K562 (cell line): ENCODE data around the gene ZNF593OS. TPM values are rescaled to one million over a fixed set of nuclear protein-coding genes. Genes with fewer than 3 reads are reported as not detected.

Source experiments
- ATAC-seq: fragments of 200-7000 bp; cut with Tn5 transposase; 3 replicates; pipeline ENCODE4 v1.9.1; 2020; ENCODE audit warnings: moderate library complexity
- BruUV-seq: library from RNA; stranded (reverse); fragments of 400-500 nt; replicated peaks from 2 replicates; lab custom pipeline; 2021; lab: Mats Ljungman, UMichigan
- CTCF ChIA-PET: fragments of 300-600 bp; formaldehyde crosslinking; extraction: SDS; loops from one replicate; lab custom pipeline; 2021; ENCODE audit warnings: low intra/inter-chr PET ratio; lab: Yijun Ruan, JAX
- POLR2A ChIA-PET: fragments of 300-600, 350-650 bp; sonication (Branson Sonifier 250); formaldehyde crosslinking; extraction: SDS; loops from one replicate; lab custom pipeline; 2021; ENCODE audit warnings: antibody characterized with exemption, inconsistent platforms; lab: Yijun Ruan, JAX
- DNase-seq, 4 experiments: peaks; one replicate each; pipeline versions ENCODE4 v3.0.0 to v3.0.0-alpha.2; 2011 to 2018; ENCODE audit warnings: low spot score in 3 of 4, mixed read lengths in 3 of 4; ENCODE audit errors: extremely low read depth in 1 of 4
- FAIRE-seq: peaks from 2 replicates; lab custom pipeline; 2011; peaks lifted over from hg19 to GRCh38; lab: Jason Lieb, UNC
- H2AFZ ChIP-seq: 2 replicates; pipeline ENCODE4 v1.6.0; 2011; ENCODE audit warnings: low read depth, low read length, control low read depth, inconsistent platforms
- H3K27ac ChIP-seq: fragments of 200-600 bp; 3 replicates; pipeline ENCODE4 v1.8.0; 2011; ENCODE audit warnings: low read depth, mild to moderate bottlenecking, control low read depth, inconsistent platforms, low read length, moderate library complexity, mixed read lengths; ENCODE audit errors: extremely low read depth
- H3K27me3 ChIP-seq, 2 experiments: fragments of 300-600 bp in 1 of 2; 2 replicates in 1 of 2; 3 replicates in 1 of 2; pipeline versions ENCODE4 v1.6.0 to v1.8.0; 2011; ENCODE audit warnings: inconsistent platforms in 2 of 2, low read length in 2 of 2, mild to moderate bottlenecking in 1 of 2, mixed read lengths in 1 of 2, moderate library complexity in 1 of 2; ENCODE audit not compliant: control insufficient read depth in 2 of 2, insufficient read depth in 2 of 2
- H3K36me3 ChIP-seq: fragments of 300-600 bp; 3 replicates; pipeline ENCODE4 v1.8.0; 2011; ENCODE audit warnings: mild to moderate bottlenecking, low read length, inconsistent platforms; ENCODE audit not compliant: control insufficient read depth, insufficient read depth
- H3K4me1 ChIP-seq, 2 experiments: fragments of 200-600 bp in 1 of 2; replicated peaks in 1 of 2; 2 replicates in 1 of 2; 3 replicates in 1 of 2; pipeline versions ENCODE4 v1.5.1 to v1.8.0; 2011; ENCODE audit warnings: inconsistent platforms in 2 of 2, low read length in 2 of 2, mild to moderate bottlenecking in 1 of 2, mixed read lengths in 1 of 2, moderate library complexity in 1 of 2; ENCODE audit not compliant: control insufficient read depth in 2 of 2, insufficient read depth in 2 of 2
- H3K4me2 ChIP-seq: 2 replicates; pipeline ENCODE4 v1.6.1; 2011; ENCODE audit warnings: low read length, control low read depth, inconsistent platforms, mixed read lengths; ENCODE audit not compliant: insufficient read depth
- H3K4me3 ChIP-seq: fragments of 200-600 bp; sonication (generic), shearing (Covaris generic); 2 replicates; pipeline ENCODE4 v1.5.1; 2016; ENCODE audit warnings: control low read depth, inconsistent platforms
- H3K79me2 ChIP-seq: fragments of 200-600 bp; 3 replicates; pipeline ENCODE4 v1.8.0; 2011; ENCODE audit warnings: low read length, inconsistent platforms; ENCODE audit not compliant: control insufficient read depth, insufficient read depth
- H3K9ac ChIP-seq, 2 experiments: 2 replicates each; pipeline versions ENCODE4 v1.6.0 to v1.6.1; 2011; ENCODE audit warnings: low read depth in 2 of 2, low read length in 2 of 2, control low read depth in 1 of 2, inconsistent platforms in 1 of 2, mild to moderate bottlenecking in 1 of 2, mixed read lengths in 1 of 2; ENCODE audit not compliant: insufficient read depth in 1 of 2
- H3K9me1 ChIP-seq: one replicate; pipeline ENCODE4 v1.6.0; 2011; ENCODE audit warnings: inconsistent platforms, mild to moderate bottlenecking, low read length, moderate library complexity; ENCODE audit not compliant: control insufficient read depth, insufficient read depth
- H3K9me3 ChIP-seq: replicated peaks from 2 replicates; pipeline ENCODE4 v1.5.1; 2011; ENCODE audit warnings: low read depth, low read length, inconsistent platforms; ENCODE audit not compliant: control insufficient read depth, insufficient read depth
- H4K20me1 ChIP-seq: replicated peaks from 2 replicates; pipeline ENCODE4 v1.6.1; 2011; ENCODE audit warnings: low read length, inconsistent platforms, mixed read lengths; ENCODE audit not compliant: control insufficient read depth, insufficient read depth
- ARID1B ChIP-seq: fragments of 450-650 bp; IDR thresholded peaks from 2 replicates; pipeline ENCODE4 v1.6.1; 2016; ENCODE audit warnings: antibody characterized with exemption, mild to moderate bottlenecking, inconsistent platforms
- EGR1 ChIP-seq: fragments of 450-650 bp; conservative IDR thresholded peaks from 2 replicates; pipeline ENCODE4 v1.6.1; 2017; ENCODE audit warnings: mild to moderate bottlenecking
- FIP1L1 ChIP-seq: fragments of 200-400 bp; formaldehyde crosslinking; IDR thresholded peaks from 2 replicates; pipeline ENCODE4 v1.6.1; 2018; ENCODE audit warnings: mild to moderate bottlenecking, low read depth, low read length; ENCODE audit not compliant: poor library complexity, severe bottlenecking
- FOXA1 ChIP-seq: fragments of 450-650 bp; IDR thresholded peaks from 2 replicates; pipeline ENCODE4 v1.6.1; 2016; ENCODE audit warnings: mild to moderate bottlenecking, borderline replicate concordance
- GABPB2 ChIP-seq: fragments of 250-450 bp; sonication (Bioruptor Pico); conservative IDR thresholded peaks from 2 replicates; pipeline ENCODE4 v1.5.1; 2021; ENCODE audit warnings: mild to moderate bottlenecking
- NELFE ChIP-seq: IDR thresholded peaks from 2 replicates; pipeline ENCODE4 v1.6.1; 2011; ENCODE audit warnings: mild to moderate bottlenecking; ENCODE audit not compliant: insufficient read depth, insufficient read length
- NFIC ChIP-seq: fragments of 450-650 bp; IDR thresholded peaks from 2 replicates; pipeline ENCODE4 v1.6.1; 2017; ENCODE audit warnings: mild to moderate bottlenecking, inconsistent platforms
- NFXL1 ChIP-seq: fragments of 450-650 bp; formaldehyde crosslinking; IDR thresholded peaks from 2 replicates; pipeline ENCODE4 v1.4.0; 2021; ENCODE audit warnings: mild to moderate bottlenecking
- RFX1 ChIP-seq: fragments of 450-650 bp; IDR thresholded peaks from 2 replicates; pipeline ENCODE4 v1.6.1; 2016; ENCODE audit warnings: mild to moderate bottlenecking, moderate library complexity
- RFX5 ChIP-seq: IDR thresholded peaks from 2 replicates; pipeline ENCODE4 v1.6.1; 2011; ENCODE audit warnings: low read depth, mild to moderate bottlenecking, improper control_type of control experiment, low read length
- RHOXF2B ChIP-seq: fragments of 250-450 bp; sonication (Bioruptor Pico); conservative IDR thresholded peaks from 2 replicates; pipeline ENCODE4 v1.5.1; 2021
- SRSF9 ChIP-seq: fragments of 200-400 bp; formaldehyde crosslinking; IDR thresholded peaks from 2 replicates; pipeline ENCODE4 v1.6.1; 2017; ENCODE audit warnings: low read depth, low read length, borderline replicate concordance
- TEAD1 ChIP-seq, 2 experiments: fragments of 450-650 bp in 1 of 2; sonication (generic) in 1 of 2; formaldehyde crosslinking; IDR thresholded peaks; 2 replicates each; pipeline versions ENCODE4 v1.4.0 to v1.8.0; 2020 to 2022; ENCODE audit warnings: mild to moderate bottlenecking in 2 of 2, missing genetic modification reagents in 1 of 2
- ZKSCAN8 ChIP-seq: fragments of 200-800 bp; sonication (Bioruptor generic); IDR thresholded peaks from 2 replicates; pipeline ENCODE4 v1.6.1; 2016; ENCODE audit warnings: missing genetic modification characterization, missing compliant biosample characterization
- ZNF146 ChIP-seq: IDR thresholded peaks from one replicate; pipeline ENCODE4 v1.6.1; 2018; ENCODE audit warnings: missing compliant biosample characterization; ENCODE audit not compliant: unreplicated experiment
- ZNF41 ChIP-seq: fragments of 250-450 bp; sonication (Bioruptor Pico); conservative IDR thresholded peaks from 2 replicates; pipeline ENCODE4 v1.4.0; 2020; ENCODE audit warnings: mild to moderate bottlenecking
- WGBS: fragments of 100-300 bp; shearing (Covaris generic); methylation state at CpG from one replicate; pipeline ENCODE4 v1.1.6; 2016; ENCODE audit warnings: low coverage, mixed read lengths; ENCODE audit not compliant: insufficient coverage; ENCODE audit errors: missing lambda C conversion rate; 5-methylcytosine and 5-hydroxymethylcytosine counted together
- in situ Hi-C: fragments of 300-500 bp; cut with MboI; formaldehyde crosslinking; loops from 4 replicates; pipeline ENCODE4 v1.15.0; 2018; ENCODE audit warnings: inconsistent platforms, mixed read lengths
- intact Hi-C: fragments of 100-400 bp; cut with micrococcal nuclease; formaldehyde crosslinking; loops from 2 replicates; pipeline ENCODE4 v1.14.2; 2022
- polyA plus RNA-seq, 8 experiments: library from polyadenylated mRNA; depleted of rRNA in 4 of 8; stranded (reverse) in 5 of 8; unstranded in 3 of 8; fragments of >200 nt; fragmentation: Nextera tagmentation in 2 of 8; fragmentation: Illumina TruSeq in 1 of 8; extraction: Ambion mirVana in 2 of 8; extraction: Trizol in 1 of 8; gene quantifications; 2 replicates each; pipeline versions ENCODE4 v1.2.1 to v1.2.3, GENCODE V29; 2011 to 2014; ENCODE audit warnings: inconsistent platforms in 1 of 8, missing spikeins in 1 of 8
- total RNA-seq, 7 experiments: library from RNA; depleted of rRNA in 6 of 7; stranded (reverse); fragments of >200 nt in 6 of 7; fragmentation: Illumina TruSeq in 2 of 7; extraction: Trizol in 2 of 7; gene quantifications; 2 replicates each; pipeline versions ENCODE4 v1.2.1 to v1.2.3, GENCODE V29; 2011 to 2021; ENCODE audit warnings: low replicate concordance in 1 of 7
- TF ChIP-seq, protein P1 (sequence below): fragments of 450-650 bp; IDR thresholded peaks from 2 replicates; pipeline ENCODE4 v1.6.1; 2017; ENCODE audit warnings: antibody characterized with exemption, mild to moderate bottlenecking
- TF ChIP-seq, protein P2 (sequence below): fragments of 450-650 bp; conservative IDR thresholded peaks from 2 replicates; pipeline ENCODE4 v1.6.1; 2016; ENCODE audit warnings: missing genetic modification characterization, low read depth, mild to moderate bottlenecking, control low read depth, missing compliant biosample characterization

ZNF593OS gene
- total and polyA plus RNA-seq, 9 of the 15 experiments (the other 6 are each of a cell fraction or from before 2014, with no cell fraction given): 0.24 to 0.27 TPM; not detected in 7

DNA sequence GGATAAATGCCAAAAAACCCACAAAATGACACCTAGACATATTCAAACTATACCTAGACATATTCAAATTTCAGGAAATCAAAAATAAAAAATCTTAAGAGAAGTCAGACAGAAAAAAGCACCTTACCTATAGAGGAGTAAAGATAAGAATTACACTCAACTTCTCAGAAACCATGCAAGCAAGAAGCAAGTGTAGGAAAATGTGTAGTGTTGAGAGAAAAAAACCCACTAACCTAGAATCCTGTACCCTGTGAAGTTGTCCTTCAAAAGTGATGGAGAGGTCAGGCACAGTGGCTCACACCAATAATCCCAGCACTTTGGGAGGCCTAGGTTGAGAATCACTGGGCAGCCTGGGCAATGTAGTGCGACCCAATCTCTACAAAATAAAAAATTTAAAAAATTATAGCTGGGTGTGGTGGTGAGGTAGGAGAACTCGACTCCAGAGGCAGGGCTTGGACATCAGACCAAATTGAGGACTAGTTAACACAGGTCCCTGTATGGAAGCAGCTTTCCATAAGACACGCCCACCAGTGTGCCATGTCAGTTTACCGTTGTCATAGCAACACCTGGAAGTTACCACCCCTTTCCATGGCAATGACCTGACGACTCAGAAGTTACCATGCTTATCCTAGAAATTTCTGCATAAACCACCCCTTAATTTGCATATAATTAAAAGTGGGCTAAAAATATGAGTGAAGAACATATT lies 39.4 kb downstream of the ZNF593OS start:
- H3K9ac ChIP-seq: no peak overlapping the region
- peaks cover 11% of the 10 kb centered on the region for H3K79me2 ChIP-seq
- WGBS: 45% methylated on average over 5 of the region's 5 CpGs
- no peaks in the 10 kb centered on the region for H3K9me3 ChIP-seq
- no peaks in the 10 kb centered on the region for H3K36me3 ChIP-seq
- H3K4me1 ChIP-seq: peaks cover 28 to 45% of the 10 kb centered on the region in 2 experiments
- in situ Hi-C loops: no loop called here
- H2AFZ ChIP-seq: peak overlapping the region; percentile 67
- BruUV-seq: no TSS peak
- ChIA-PET POLR2A (interaction anchor here (0.9 to 1.3 kb wide), 5 partner anchors 9 to 96 kb away, joined by 3 to 4 read pairs (median 3); no protein-coding TSS in a partner anchor), CTCF (no interaction called here)
- ATAC-seq: peak; percentile 74
- no peak overlapping the region; the same call in 1 of the 2 replicates for H3K4me2 ChIP-seq
- no peak overlapping the region for H3K4me3 ChIP-seq
- FAIRE-seq: peak; percentile 65
- H3K27me3 ChIP-seq: no peaks in the 10 kb centered on the region
- intact Hi-C loops: no loop called here
- peak overlapping the region; percentile 29; the same call in 2 of the 3 replicates for H3K27ac ChIP-seq
- no peaks in the 10 kb centered on the region for H4K20me1 ChIP-seq
- H3K9me1 ChIP-seq: no peaks in the 10 kb centered on the region
- peak in 2 of 4 experiments; percentile 60 to 82 for DNase-seq
- no peak for TF ChIP-seq FOXA1
- TF ChIP-seq NFIC: no peak
- TF ChIP-seq FIP1L1: no peak
- TF ChIP-seq NELFE: no peak
- TF ChIP-seq TEAD1 (CRISPR knock-in tag; IDR thresholded peaks at IDR 0.05): peak in 1 of 2 experiments; percentile 51; a peak in 1 of 4 replicates
- TF ChIP-seq ZKSCAN8 (CRISPR knock-in tag): no peak
- TF ChIP-seq GABPB2: no peak
- TF ChIP-seq, protein P1, sequence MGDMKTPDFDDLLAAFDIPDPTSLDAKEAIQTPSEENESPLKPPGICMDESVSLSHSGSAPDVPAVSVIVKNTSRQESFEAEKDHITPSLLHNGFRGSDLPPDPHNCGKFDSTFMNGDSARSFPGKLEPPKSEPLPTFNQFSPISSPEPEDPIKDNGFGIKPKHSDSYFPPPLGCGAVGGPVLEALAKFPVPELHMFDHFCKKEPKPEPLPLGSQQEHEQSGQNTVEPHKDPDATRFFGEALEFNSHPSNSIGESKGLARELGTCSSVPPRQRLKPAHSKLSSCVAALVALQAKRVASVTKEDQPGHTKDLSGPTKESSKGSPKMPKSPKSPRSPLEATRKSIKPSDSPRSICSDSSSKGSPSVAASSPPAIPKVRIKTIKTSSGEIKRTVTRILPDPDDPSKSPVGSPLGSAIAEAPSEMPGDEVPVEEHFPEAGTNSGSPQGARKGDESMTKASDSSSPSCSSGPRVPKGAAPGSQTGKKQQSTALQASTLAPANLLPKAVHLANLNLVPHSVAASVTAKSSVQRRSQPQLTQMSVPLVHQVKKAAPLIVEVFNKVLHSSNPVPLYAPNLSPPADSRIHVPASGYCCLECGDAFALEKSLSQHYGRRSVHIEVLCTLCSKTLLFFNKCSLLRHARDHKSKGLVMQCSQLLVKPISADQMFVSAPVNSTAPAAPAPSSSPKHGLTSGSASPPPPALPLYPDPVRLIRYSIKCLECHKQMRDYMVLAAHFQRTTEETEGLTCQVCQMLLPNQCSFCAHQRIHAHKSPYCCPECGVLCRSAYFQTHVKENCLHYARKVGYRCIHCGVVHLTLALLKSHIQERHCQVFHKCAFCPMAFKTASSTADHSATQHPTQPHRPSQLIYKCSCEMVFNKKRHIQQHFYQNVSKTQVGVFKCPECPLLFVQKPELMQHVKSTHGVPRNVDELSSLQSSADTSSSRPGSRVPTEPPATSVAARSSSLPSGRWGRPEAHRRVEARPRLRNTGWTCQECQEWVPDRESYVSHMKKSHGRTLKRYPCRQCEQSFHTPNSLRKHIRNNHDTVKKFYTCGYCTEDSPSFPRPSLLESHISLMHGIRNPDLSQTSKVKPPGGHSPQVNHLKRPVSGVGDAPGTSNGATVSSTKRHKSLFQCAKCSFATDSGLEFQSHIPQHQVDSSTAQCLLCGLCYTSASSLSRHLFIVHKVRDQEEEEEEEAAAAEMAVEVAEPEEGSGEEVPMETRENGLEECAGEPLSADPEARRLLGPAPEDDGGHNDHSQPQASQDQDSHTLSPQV: 0 out of 2 replicates have a peak, but pooled peaks have one; percentile 30
- 0 out of 2 replicates have a peak, but pooled peaks have one; percentile 8 for TF ChIP-seq EGR1
- TF ChIP-seq SRSF9: no peak
- TF ChIP-seq ARID1B: 0 out of 2 replicates have a peak, but pooled peaks have one; percentile 18
- TF ChIP-seq ZNF41 (CRISPR knock-in tag): no peak
- no peak for TF ChIP-seq NFXL1
- TF ChIP-seq, protein P2, sequence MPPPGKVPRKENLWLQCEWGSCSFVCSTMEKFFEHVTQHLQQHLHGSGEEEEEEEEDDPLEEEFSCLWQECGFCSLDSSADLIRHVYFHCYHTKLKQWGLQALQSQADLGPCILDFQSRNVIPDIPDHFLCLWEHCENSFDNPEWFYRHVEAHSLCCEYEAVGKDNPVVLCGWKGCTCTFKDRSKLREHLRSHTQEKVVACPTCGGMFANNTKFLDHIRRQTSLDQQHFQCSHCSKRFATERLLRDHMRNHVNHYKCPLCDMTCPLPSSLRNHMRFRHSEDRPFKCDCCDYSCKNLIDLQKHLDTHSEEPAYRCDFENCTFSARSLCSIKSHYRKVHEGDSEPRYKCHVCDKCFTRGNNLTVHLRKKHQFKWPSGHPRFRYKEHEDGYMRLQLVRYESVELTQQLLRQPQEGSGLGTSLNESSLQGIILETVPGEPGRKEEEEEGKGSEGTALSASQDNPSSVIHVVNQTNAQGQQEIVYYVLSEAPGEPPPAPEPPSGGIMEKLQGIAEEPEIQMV (tag): peak; percentile 53; the same call in 1 of the 2 replicates
- TF ChIP-seq RFX5: peak; percentile 88
- TF ChIP-seq RFX1: peak; percentile 100
- no peak for TF ChIP-seq RHOXF2B (CRISPR knock-in tag)
- TF ChIP-seq ZNF146 (CRISPR knock-in tag): no peak
